DND-41 (cell line): ENCODE results near the gene CCNT1.
"Not testable (repeated sequence)": the region's sequence is repeated elsewhere in the genome, so short reads cannot be mapped to it uniquely, and the experiment has no call there.

Source experiments
- ATAC-seq: fragments of 200-7000 bp; cut with Tn5 transposase; 3 replicates; pipeline ENCODE4 v1.9.1; 2021; ENCODE audit warnings: low read depth; ENCODE audit not compliant: insufficient read depth
- DNase-seq: peaks from one replicate; pipeline ENCODE4 v3.0.0-alpha.2; 2020
- H2AFZ ChIP-seq: 2 replicates; pipeline ENCODE4 v1.6.0; 2012; ENCODE audit warnings: low read depth, low read length
- H3K27ac ChIP-seq: 2 replicates; pipeline ENCODE4 v1.5.1; 2012; ENCODE audit warnings: low read length, inconsistent platforms
- H3K27me3 ChIP-seq: fragments of 200-600 bp; sonication (generic); 2 replicates; pipeline ENCODE4 v1.6.0; 2012; ENCODE audit warnings: low read length, mild to moderate bottlenecking, inconsistent platforms; ENCODE audit not compliant: insufficient read depth, poor library complexity
- H3K36me3 ChIP-seq: 2 replicates; pipeline ENCODE4 v1.5.1; 2012; ENCODE audit warnings: low read length, inconsistent platforms; ENCODE audit not compliant: insufficient read depth
- H3K4me1 ChIP-seq: 2 replicates; pipeline ENCODE4 v1.5.1; 2012; ENCODE audit warnings: mild to moderate bottlenecking, low read length; ENCODE audit not compliant: insufficient read depth
- H3K4me2 ChIP-seq: 2 replicates; pipeline ENCODE4 v1.6.0; 2012; ENCODE audit warnings: mild to moderate bottlenecking, moderate library complexity, low read length, inconsistent platforms; ENCODE audit not compliant: insufficient read depth
- H3K4me3 ChIP-seq, 2 experiments: fragments of 200-600 bp in 1 of 2; shearing (Covaris generic) in 1 of 2; 2 replicates each; pipeline ENCODE4 v1.5.1; 2012 to 2016; ENCODE audit warnings: inconsistent platforms in 2 of 2, low read length in 2 of 2, mild to moderate bottlenecking in 2 of 2, low read depth in 1 of 2, moderate library complexity in 1 of 2
- H3K79me2 ChIP-seq: 2 replicates; pipeline ENCODE4 v1.6.0; 2012; ENCODE audit warnings: low read length, inconsistent platforms; ENCODE audit not compliant: insufficient read depth
- H3K9ac ChIP-seq: 2 replicates; pipeline ENCODE4 v1.6.0; 2012; ENCODE audit warnings: low read depth, mild to moderate bottlenecking, inconsistent platforms, low read length, moderate library complexity
- H3K9me3 ChIP-seq: 2 replicates; pipeline ENCODE4 v1.5.1; 2012; ENCODE audit warnings: low read length, moderate library complexity, mild to moderate bottlenecking, inconsistent platforms; ENCODE audit not compliant: insufficient read depth, severe bottlenecking
- H4K20me1 ChIP-seq: 2 replicates; pipeline ENCODE4 v1.6.0; 2012; ENCODE audit warnings: low read length; ENCODE audit not compliant: insufficient read depth
- EZH2 ChIP-seq: IDR thresholded peaks from 3 replicates; pipeline ENCODE4 v1.6.1; 2012; ENCODE audit warnings: borderline replicate concordance, low read depth, mild to moderate bottlenecking, moderate library complexity, low read length, inconsistent platforms; ENCODE audit not compliant: severe bottlenecking
- TF ChIP-seq, protein P1 (sequence below): IDR thresholded peaks from 2 replicates; pipeline ENCODE4 v1.5.1; 2012; ENCODE audit warnings: borderline replicate concordance, low read length, moderate library complexity, mild to moderate bottlenecking; ENCODE audit not compliant: poor library complexity, severe bottlenecking; ENCODE audit errors: extremely low read depth

CCNT1 gene

DNA sequence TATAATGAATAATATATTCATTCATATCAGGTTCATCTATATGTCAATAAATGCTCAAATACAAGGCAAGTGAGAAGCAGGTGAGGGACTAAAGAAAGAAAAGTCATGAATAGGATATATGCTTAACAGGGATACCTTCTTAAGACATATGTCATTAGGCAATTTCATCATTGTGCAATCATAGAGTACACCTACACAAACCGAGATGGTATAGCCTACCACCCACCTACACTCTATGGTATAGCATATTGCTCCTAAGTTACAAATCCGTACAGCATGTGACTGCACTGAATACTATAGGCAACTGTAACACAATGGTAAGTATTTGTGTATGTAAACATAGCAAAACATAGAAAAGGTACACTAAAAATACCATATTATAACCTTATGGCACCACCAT is 73.5 kb downstream of the CCNT1 start:
- TF ChIP-seq, protein P1, sequence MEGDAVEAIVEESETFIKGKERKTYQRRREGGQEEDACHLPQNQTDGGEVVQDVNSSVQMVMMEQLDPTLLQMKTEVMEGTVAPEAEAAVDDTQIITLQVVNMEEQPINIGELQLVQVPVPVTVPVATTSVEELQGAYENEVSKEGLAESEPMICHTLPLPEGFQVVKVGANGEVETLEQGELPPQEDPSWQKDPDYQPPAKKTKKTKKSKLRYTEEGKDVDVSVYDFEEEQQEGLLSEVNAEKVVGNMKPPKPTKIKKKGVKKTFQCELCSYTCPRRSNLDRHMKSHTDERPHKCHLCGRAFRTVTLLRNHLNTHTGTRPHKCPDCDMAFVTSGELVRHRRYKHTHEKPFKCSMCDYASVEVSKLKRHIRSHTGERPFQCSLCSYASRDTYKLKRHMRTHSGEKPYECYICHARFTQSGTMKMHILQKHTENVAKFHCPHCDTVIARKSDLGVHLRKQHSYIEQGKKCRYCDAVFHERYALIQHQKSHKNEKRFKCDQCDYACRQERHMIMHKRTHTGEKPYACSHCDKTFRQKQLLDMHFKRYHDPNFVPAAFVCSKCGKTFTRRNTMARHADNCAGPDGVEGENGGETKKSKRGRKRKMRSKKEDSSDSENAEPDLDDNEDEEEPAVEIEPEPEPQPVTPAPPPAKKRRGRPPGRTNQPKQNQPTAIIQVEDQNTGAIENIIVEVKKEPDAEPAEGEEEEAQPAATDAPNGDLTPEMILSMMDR, result no peak
- TF ChIP-seq EZH2, result no peak
- H3K27me3 ChIP-seq, result no peaks in the 10 kb centered on the region
- no peak for ATAC-seq
- H4K20me1 ChIP-seq, result no peaks in the 10 kb centered on the region
- no peak overlapping the region for H3K4me3 ChIP-seq
- no peak overlapping the region for H2AFZ ChIP-seq
- no peaks in the 10 kb centered on the region for H3K79me2 ChIP-seq
- H3K9me3 ChIP-seq, result peaks cover 15% of the 10 kb centered on the region
- H3K9ac ChIP-seq, result no peak overlapping the region
- H3K4me1 ChIP-seq, result no peaks in the 10 kb centered on the region
- DNase-seq, result no peak
- H3K36me3 ChIP-seq, result peaks cover 36% of the 10 kb centered on the region
- no peak overlapping the region for H3K4me2 ChIP-seq
- H3K27ac ChIP-seq, result no peak overlapping the region

GRCh38 chr12:48641752-48642555 is 74.6 kb downstream of the CCNT1 start:
- H3K4me3 ChIP-seq, H3K27ac ChIP-seq, H3K4me2 ChIP-seq, H2AFZ ChIP-seq, H3K79me2 ChIP-seq, H3K4me1 ChIP-seq, H3K27me3 ChIP-seq, H3K9ac ChIP-seq, H4K20me1 ChIP-seq, ATAC-seq: not testable (repeated sequence)
- H3K9me3 ChIP-seq, result peaks cover 15% of the 10 kb centered on the region
- DNase-seq, result peak; percentile 29
- peaks cover 32% of the 10 kb centered on the region for H3K36me3 ChIP-seq

- Histone ChIP-seq H3K9me3 (peaks cover 15% of the 10 kb centered on the region), H3K27ac (no peak overlapping the region), H3K4me1 (no peaks in the 10 kb centered on the region), H4K20me1 (no peaks in the 10 kb centered on the region), H2AFZ (no peak overlapping the region), H3K9ac (no peak overlapping the region), H3K27me3 (no peaks in the 10 kb centered on the region), H3K79me2 (no peaks in the 10 kb centered on the region), H3K4me2 (no peak overlapping the region), H3K36me3 (peaks cover 22% of the 10 kb centered on the region; the same call in 1 of the 2 replicates), H3K4me3 (no peak overlapping the region)
- DNase-seq, result no peak
- no peak for ATAC-seq
- no peak for TF ChIP-seq EZH2
- TF ChIP-seq, protein P1, result no peak
These were observed 75.7 kb downstream of the CCNT1 start for GRCh38 chr12:48640854-48641253.

DNA sequence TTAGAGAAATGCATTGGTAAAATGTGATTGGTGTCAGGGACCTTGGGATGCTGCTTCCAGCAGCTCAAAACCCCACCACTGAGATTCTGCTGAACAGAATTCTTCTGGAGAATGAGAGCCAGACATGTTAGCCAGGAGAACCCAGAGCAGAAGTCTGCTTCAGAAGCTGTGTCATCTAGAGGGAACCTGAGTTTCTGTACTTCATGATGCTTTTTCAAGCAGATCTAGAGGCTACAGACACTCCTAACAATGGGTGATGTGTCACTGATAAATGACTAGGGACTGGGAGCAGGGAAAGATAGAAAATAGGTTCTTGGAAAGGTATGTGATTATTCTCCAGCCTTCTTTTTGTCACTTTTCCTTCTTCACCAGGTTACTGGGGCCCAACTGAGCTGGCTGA is 76.1 kb downstream of the CCNT1 start:
- Histone ChIP-seq H3K9me3 (peaks cover 15% of the 10 kb centered on the region), H3K27me3 (no peaks in the 10 kb centered on the region), H3K4me2 (no peak overlapping the region), H3K4me1 (no peaks in the 10 kb centered on the region), H3K36me3 (peaks cover 22% of the 10 kb centered on the region; the same call in 1 of the 2 replicates), H4K20me1 (no peaks in the 10 kb centered on the region), H3K9ac (no peak overlapping the region), H3K4me3 (no peak overlapping the region), H3K79me2 (no peaks in the 10 kb centered on the region), H3K27ac (no peak overlapping the region), H2AFZ (no peak overlapping the region)
- ATAC-seq (no peak), DNase-seq (no peak)
- TF ChIP-seq, protein P1, result no peak
- TF ChIP-seq EZH2, result no peak
